ENCODE measurements around the gene TFPI2. TPM values are rescaled to one million over a fixed set of nuclear protein-coding genes. Genes with fewer than 3 reads are reported as not detected.
"Not testable (repeated sequence)": the region's sequence is repeated elsewhere in the genome, so short reads cannot be mapped to it uniquely, and the experiment has no call there.

The TFPI2 gene
- polyA plus RNA-seq, 1 donor, result 15.5 TPM

GRCh38 chr7:93921607-93922566, 31.3 kb upstream of the TFPI2 start, which contains the start of gene GNG11:
Gene GNG11 (plus strand): TSS chr7:93921735. CDS start chr7:93922138, 403 bp downstream.
- H3K36me3 ChIP-seq (ENCODE audit: control insufficient read depth, insufficient read depth, low read length), result no peaks in the 10 kb centered on the region
- H3K27ac ChIP-seq (ENCODE audit: low read length), result peak within 1 kb of the TSS; percentile 58
- H3K4me3 ChIP-seq (ENCODE audit: low read length), result peak within 1 kb of the TSS; percentile 54
- DNase-seq, result peak; percentile 42 to 62
- peaks cover 3% of the 10 kb centered on the region for H3K27me3 ChIP-seq (ENCODE audit: control insufficient read depth, insufficient read depth, low read length)
- no peaks in the 10 kb centered on the region for H3K4me1 ChIP-seq (ENCODE audit: control insufficient read depth, insufficient read depth, low read length)
- H3K9me3 ChIP-seq (ENCODE audit: control insufficient read depth, low read depth, low read length), result no peaks in the 10 kb centered on the region
- 36% methylated on average over 2 of the region's 39 CpGs for WGBS (ENCODE audit: insufficient coverage, low lambda C conversion rate)

- H3K27me3 ChIP-seq (ENCODE audit: control insufficient read depth, insufficient read depth, low read length), result peaks cover 3% of the 10 kb centered on the region
- H3K4me3 ChIP-seq (ENCODE audit: low read length), result peak overlapping the region; percentile 54
- H3K4me1 ChIP-seq (ENCODE audit: control insufficient read depth, insufficient read depth, low read length), result no peaks in the 10 kb centered on the region
- DNase-seq, result no peak
- peak overlapping the region; percentile 58 for H3K27ac ChIP-seq (ENCODE audit: low read length)
- no peaks in the 10 kb centered on the region for H3K9me3 ChIP-seq (ENCODE audit: control insufficient read depth, low read depth, low read length)
- no peaks in the 10 kb centered on the region for H3K36me3 ChIP-seq (ENCODE audit: control insufficient read depth, insufficient read depth, low read length)
- WGBS (ENCODE audit: insufficient coverage, low lambda C conversion rate), result 85% methylated on average over 4 of the region's 8 CpGs
Measured at GRCh38 chr7:93921186-93921585, 30.6 kb upstream of the TFPI2 start.

GRCh38 chr7:93920496-93921182, 30.1 kb upstream of the TFPI2 start:
- Histone ChIP-seq H3K9me3 (ENCODE audit: control insufficient read depth, low read depth, low read length) (no peaks in the 10 kb centered on the region), H3K4me1 (ENCODE audit: control insufficient read depth, insufficient read depth, low read length) (no peaks in the 10 kb centered on the region), H3K36me3 (ENCODE audit: control insufficient read depth, insufficient read depth, low read length) (no peaks in the 10 kb centered on the region), H3K4me3 (ENCODE audit: low read length) (no peak overlapping the region), H3K27me3 (ENCODE audit: control insufficient read depth, insufficient read depth, low read length) (peaks cover 3% of the 10 kb centered on the region), H3K27ac (ENCODE audit: low read length) (no peak overlapping the region)
- DNase-seq, result no peak
- WGBS (ENCODE audit: insufficient coverage, low lambda C conversion rate), result 56% methylated on average over 4 of the region's 6 CpGs

GRCh38 chr7:93916315-93916714, 25.8 kb upstream of the TFPI2 start:
- not testable (repeated sequence) for H3K9me3 ChIP-seq (ENCODE audit: control insufficient read depth, low read depth, low read length); DNase-seq; H3K4me1 ChIP-seq (ENCODE audit: control insufficient read depth, insufficient read depth, low read length); H3K27me3 ChIP-seq (ENCODE audit: control insufficient read depth, insufficient read depth, low read length); H3K36me3 ChIP-seq (ENCODE audit: control insufficient read depth, insufficient read depth, low read length); H3K27ac ChIP-seq (ENCODE audit: low read length); H3K4me3 ChIP-seq (ENCODE audit: low read length)
- 100% methylated on average over 1 of the region's 4 CpGs for WGBS (ENCODE audit: insufficient coverage, low lambda C conversion rate)

- H3K27ac ChIP-seq (ENCODE audit: low read length), result not testable (repeated sequence)
Measured at GRCh38 chr7:93915888-93916287, 25.3 kb upstream of the TFPI2 start.

GRCh38 chr7:93915206-93915842, 24.8 kb upstream of the TFPI2 start:
- H3K27ac ChIP-seq (ENCODE audit: low read length); H3K36me3 ChIP-seq (ENCODE audit: control insufficient read depth, insufficient read depth, low read length); H3K27me3 ChIP-seq (ENCODE audit: control insufficient read depth, insufficient read depth, low read length); H3K4me3 ChIP-seq (ENCODE audit: low read length); H3K4me1 ChIP-seq (ENCODE audit: control insufficient read depth, insufficient read depth, low read length); DNase-seq; H3K9me3 ChIP-seq (ENCODE audit: control insufficient read depth, low read depth, low read length): not testable (repeated sequence)
- no CpG with 5 or more reads among the region's 3 CpGs for WGBS (ENCODE audit: insufficient coverage, low lambda C conversion rate)

More at GRCh38 chr7:93915888-93916287, 25.3 kb upstream of the TFPI2 start:
- H3K36me3 ChIP-seq (ENCODE audit: control insufficient read depth, insufficient read depth, low read length); H3K9me3 ChIP-seq (ENCODE audit: control insufficient read depth, low read depth, low read length); DNase-seq; H3K4me1 ChIP-seq (ENCODE audit: control insufficient read depth, insufficient read depth, low read length); H3K4me3 ChIP-seq (ENCODE audit: low read length); H3K27me3 ChIP-seq (ENCODE audit: control insufficient read depth, insufficient read depth, low read length): not testable (repeated sequence)

GRCh38 chr7:93914581-93915066, 24.1 kb upstream of the TFPI2 start:
- Histone ChIP-seq H3K27ac (ENCODE audit: low read length) (no peak overlapping the region), H3K4me3 (ENCODE audit: low read length) (no peak overlapping the region)

GRCh38 chr7:93913197-93913596, 22.6 kb upstream of the TFPI2 start:
- H3K27me3 ChIP-seq (ENCODE audit: control insufficient read depth, insufficient read depth, low read length), result peaks cover 3% of the 10 kb centered on the region
- H3K4me1 ChIP-seq (ENCODE audit: control insufficient read depth, insufficient read depth, low read length), result no peaks in the 10 kb centered on the region
- H3K9me3 ChIP-seq (ENCODE audit: control insufficient read depth, low read depth, low read length), result no peaks in the 10 kb centered on the region
- no peaks in the 10 kb centered on the region for H3K36me3 ChIP-seq (ENCODE audit: control insufficient read depth, insufficient read depth, low read length)
- H3K27ac ChIP-seq (ENCODE audit: low read length), result no peak overlapping the region
- DNase-seq, result no peak
- no peak overlapping the region for H3K4me3 ChIP-seq (ENCODE audit: low read length)

More at GRCh38 chr7:93914581-93915066, 24.1 kb upstream of the TFPI2 start:
- 70% methylated on average over 1 of the region's 7 CpGs for WGBS (ENCODE audit: insufficient coverage, low lambda C conversion rate)
- no peaks in the 10 kb centered on the region for H3K9me3 ChIP-seq (ENCODE audit: control insufficient read depth, low read depth, low read length)
- no peaks in the 10 kb centered on the region for H3K4me1 ChIP-seq (ENCODE audit: control insufficient read depth, insufficient read depth, low read length)
- peaks cover 3% of the 10 kb centered on the region for H3K27me3 ChIP-seq (ENCODE audit: control insufficient read depth, insufficient read depth, low read length)
- H3K36me3 ChIP-seq (ENCODE audit: control insufficient read depth, insufficient read depth, low read length), result no peaks in the 10 kb centered on the region
- no peak for DNase-seq

- not testable (repeated sequence) for H3K27ac ChIP-seq (ENCODE audit: low read length); DNase-seq; H3K27me3 ChIP-seq (ENCODE audit: control insufficient read depth, insufficient read depth, low read length); H3K4me3 ChIP-seq (ENCODE audit: low read length); H3K36me3 ChIP-seq (ENCODE audit: control insufficient read depth, insufficient read depth, low read length); H3K9me3 ChIP-seq (ENCODE audit: control insufficient read depth, low read depth, low read length); H3K4me1 ChIP-seq (ENCODE audit: control insufficient read depth, insufficient read depth, low read length)
Measured at GRCh38 chr7:93911661-93912060, 21.1 kb upstream of the TFPI2 start.

- not testable (repeated sequence) for H3K4me1 ChIP-seq (ENCODE audit: control insufficient read depth, insufficient read depth, low read length); H3K27ac ChIP-seq (ENCODE audit: low read length); H3K36me3 ChIP-seq (ENCODE audit: control insufficient read depth, insufficient read depth, low read length); DNase-seq; H3K27me3 ChIP-seq (ENCODE audit: control insufficient read depth, insufficient read depth, low read length); H3K9me3 ChIP-seq (ENCODE audit: control insufficient read depth, low read depth, low read length); H3K4me3 ChIP-seq (ENCODE audit: low read length)
- WGBS (ENCODE audit: insufficient coverage, low lambda C conversion rate), result no CpG with 5 or more reads among the region's 3 CpGs
Measured at GRCh38 chr7:93911242-93911641, 20.7 kb upstream of the TFPI2 start.
